ENCODE data around the gene GPRASP1.

Gene GPRASP1

GRCh38 chrX:102697494-102697893 is 46.2 kb downstream of the GPRASP1 start:
- DNase-seq (ENCODE audit: low read depth, low spot score): no peak
- H3K27ac ChIP-seq: no peak overlapping the region
